Activated T-cell treated with anti-CD3 and anti-CD28 coated beads for 24 hours (primary cell): ENCODE measurements around the gene ZMAT2.
"Not testable (repeated sequence)": the region's sequence is repeated elsewhere in the genome, so short reads cannot be mapped to it uniquely, and the experiment has no call there.

ENCODE experiments used
- DNase-seq: peaks from one replicate; pipeline ENCODE4 v3.0.0-alpha.2; 2020; ENCODE audit warnings: low read depth

ZMAT2 gene

GRCh38 chr5:140700177-140701144, at the start of gene ZMAT2:
Gene ZMAT2, plus strand, starts transcription at chr5:140700447. Its CDS starts 14 bp downstream, at chr5:140700461.
- DNase-seq = peak; percentile 91

DNA sequence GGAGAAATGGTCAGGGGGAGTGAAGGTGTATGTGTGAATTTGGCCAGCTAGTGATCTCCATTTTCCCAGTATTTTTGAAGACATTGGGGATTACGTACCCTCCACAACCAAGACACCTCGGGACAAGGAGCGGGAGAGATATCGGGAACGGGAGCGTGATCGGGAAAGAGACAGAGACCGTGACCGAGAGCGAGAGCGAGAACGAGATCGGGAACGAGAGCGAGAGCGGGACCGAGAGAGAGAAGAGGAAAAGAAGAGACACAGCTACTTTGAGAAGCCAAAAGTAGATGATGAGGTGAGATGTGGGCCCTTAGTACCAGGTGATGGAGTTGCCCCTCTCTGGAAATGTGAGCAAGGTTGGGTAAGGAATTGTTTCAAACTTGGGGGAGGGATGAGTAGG, 41.4 kb upstream of the ZMAT2 start:
- no peak for DNase-seq

DNA sequence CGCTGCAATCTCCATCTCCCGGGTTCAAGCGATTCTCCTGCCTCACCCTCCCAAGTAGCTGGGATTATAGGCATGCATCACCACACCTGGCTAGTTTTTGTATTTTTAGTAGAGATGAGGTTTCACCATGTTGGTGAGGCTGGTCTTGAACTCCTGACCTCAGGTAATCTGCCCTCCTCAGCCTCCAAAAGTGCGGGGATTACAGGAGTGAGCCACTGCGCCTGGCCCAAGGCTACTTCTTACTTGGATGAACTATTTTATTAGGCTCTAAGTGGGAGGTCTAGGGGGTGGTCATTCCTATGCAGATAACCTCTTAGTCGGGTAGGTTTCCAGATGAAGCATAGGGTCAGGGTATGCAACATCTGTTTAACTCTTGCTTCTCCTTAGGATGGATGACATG, 39.9 kb upstream of the ZMAT2 start:
- DNase-seq = not testable (repeated sequence)

- no peak for DNase-seq
These were observed 36.3 kb upstream of the ZMAT2 start for GRCh38 chr5:140664030-140664358.

- peak; percentile 95 for DNase-seq
These were observed 35.7 kb upstream of the ZMAT2 start, which contains the start of gene WDR55 for GRCh38 chr5:140664359-140665119. Gene WDR55, plus strand, starts transcription at chr5:140664904. Its CDS starts 9 bp downstream, at chr5:140664913.

DNA sequence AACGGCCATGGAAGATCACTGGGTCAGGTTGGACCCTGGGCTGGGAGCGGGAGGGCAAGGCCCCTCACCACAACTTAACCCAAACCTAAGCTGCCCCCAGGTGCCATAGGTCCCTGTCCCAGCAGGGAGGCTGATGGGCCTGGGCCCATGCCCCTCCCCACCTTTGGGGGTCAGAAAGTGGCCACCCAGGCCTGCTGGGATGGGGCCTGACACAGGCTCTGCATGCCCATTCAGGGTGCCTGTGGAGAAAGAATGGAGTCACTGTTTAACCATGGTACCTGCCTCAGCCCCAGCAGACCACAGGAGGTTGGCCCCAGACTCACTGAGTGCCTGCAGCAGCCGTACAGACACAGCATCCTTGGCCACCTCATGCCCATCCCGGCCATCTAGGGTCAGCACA, 29.2 kb upstream of the ZMAT2 start:
- not testable (repeated sequence) for DNase-seq

GRCh38 chr5:140671472-140672125, 28.6 kb upstream of the ZMAT2 start:
- no peak for DNase-seq

GRCh38 chr5:140672455-140673186, 27.6 kb upstream of the ZMAT2 start:
- DNase-seq = no peak

DNA sequence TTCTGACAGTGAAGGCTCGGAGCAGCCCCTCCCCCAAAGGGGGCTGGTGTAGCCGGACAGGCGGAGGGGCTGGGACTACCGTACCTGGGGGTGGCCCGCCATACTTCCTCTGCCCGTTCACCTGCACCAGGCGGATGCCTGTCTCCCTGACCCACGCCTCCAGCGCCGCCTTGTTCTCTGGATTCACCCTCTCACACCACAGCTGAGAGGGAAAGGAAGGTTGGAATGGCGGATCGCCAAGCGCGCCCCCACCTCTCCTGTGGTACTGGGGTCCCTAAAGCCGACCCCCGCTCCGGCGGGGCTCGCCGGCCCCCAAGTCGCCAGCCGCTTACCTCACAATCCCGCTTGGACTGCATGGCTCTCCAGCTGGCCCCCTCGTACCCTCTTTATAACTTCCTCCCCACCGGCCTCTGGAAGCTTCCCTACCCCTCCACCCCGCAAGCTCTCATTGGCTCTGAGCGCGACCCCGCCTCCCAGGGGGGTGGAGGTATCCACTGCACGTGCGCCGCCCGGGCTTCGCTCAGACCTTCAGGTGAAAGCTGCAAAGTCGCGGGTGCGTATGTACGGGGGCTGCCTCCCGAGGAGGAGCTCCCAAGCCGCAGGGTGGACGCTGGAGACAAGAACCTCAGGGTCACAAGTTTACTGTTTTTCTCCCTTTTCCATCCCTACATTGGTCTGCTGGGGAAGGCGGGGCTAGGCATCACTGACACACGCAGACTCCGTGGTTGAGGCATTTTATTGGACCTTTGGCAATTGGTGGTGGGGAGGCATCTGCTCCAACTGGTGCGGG, 26.9 kb upstream of the ZMAT2 start, which contains the start of gene DND1:
TSS of gene DND1 (minus strand) at position 390 of the 790 bp plus-strand sequence. CDS start at position 356, 34 bp downstream.
- DNase-seq = no peak

DNA sequence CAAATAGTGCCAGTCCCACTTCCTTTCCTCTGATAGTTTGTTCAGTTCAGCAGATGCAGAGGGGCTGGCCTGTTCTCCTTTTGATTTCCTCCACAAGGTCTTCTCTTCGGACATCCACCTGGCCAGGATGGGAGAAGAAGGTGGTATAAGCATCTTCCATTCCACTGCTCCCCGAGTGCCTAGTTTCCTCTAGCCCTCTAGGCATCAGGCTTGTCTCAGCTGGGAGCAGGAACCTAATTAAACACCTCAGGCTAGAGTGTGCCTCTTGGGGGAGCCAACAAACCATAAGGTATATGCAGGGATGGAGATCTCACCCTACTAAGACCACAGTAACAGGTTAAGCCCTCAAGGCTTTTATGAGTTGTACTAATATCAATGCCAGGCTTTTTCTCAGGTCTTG, 26.0 kb upstream of the ZMAT2 start:
- no peak for DNase-seq

GRCh38 chr5:140674629-140675028, 25.6 kb upstream of the ZMAT2 start:
- no peak for DNase-seq

DNA sequence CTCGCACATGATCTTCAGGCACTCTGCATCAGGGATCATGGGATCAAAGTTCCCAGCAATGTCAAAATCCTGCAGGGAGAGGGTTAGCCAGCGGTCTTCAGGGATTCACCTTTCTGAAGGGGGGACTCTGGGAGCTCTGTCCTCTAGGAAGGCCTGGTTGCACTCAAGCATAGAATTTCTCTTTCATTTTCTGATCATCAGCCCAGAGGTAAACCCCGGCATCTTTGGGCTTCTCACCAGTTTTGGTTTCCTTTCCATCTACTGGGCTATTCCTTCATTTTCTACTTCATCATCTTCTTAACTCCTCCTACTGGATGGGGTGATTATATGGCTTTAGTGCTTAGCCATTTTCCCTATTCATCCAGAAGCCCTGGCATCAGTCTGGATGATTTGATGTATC, 22.3 kb upstream of the ZMAT2 start:
- no peak for DNase-seq

DNA sequence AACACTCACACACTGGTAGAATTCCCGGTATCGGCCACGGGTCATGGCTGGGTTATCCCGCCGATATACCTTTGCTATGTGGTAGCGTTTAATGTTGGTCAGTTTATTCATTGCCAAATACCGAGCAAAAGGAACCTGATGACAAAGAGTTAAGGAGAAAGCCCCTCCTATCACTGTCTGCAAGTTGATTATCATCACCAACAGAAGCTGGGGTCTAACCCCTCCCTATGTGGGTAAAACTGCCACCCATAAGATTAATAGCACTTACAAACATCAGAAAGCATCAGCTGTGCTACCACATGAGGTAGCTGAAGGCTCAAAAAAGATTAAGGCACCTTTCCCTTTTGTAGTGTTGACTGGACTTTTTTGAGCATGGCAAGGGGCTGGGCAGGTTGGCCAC, 21.3 kb upstream of the ZMAT2 start:
- no peak for DNase-seq

DNA sequence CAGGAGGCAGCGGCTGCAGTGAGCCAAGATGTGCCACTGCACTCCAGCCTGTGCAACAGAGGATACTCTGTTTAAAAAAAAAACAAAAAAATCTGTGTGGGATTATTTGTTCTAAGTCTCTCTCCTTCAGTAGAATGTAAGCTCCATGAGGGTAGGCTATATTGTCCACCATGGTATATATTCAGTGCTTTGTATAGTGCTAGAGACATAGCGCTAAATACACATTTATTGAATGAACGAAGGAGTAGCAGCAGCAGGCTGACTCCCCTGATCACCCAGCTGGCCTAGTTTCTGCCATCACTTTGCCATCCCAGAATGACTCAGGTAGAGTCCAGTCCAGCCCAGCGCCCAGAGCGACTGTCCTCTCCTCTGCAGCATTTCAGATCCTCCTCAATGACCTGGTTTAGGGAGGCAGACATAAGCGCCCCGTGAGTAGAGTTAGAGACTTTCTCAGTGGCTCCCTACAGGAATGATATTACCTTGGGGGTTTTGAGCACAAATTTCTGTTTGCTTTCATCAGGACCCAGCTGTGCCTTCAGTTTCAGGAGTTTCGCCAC, 9.8 kb upstream of the ZMAT2 start:
- no peak for DNase-seq

DNA sequence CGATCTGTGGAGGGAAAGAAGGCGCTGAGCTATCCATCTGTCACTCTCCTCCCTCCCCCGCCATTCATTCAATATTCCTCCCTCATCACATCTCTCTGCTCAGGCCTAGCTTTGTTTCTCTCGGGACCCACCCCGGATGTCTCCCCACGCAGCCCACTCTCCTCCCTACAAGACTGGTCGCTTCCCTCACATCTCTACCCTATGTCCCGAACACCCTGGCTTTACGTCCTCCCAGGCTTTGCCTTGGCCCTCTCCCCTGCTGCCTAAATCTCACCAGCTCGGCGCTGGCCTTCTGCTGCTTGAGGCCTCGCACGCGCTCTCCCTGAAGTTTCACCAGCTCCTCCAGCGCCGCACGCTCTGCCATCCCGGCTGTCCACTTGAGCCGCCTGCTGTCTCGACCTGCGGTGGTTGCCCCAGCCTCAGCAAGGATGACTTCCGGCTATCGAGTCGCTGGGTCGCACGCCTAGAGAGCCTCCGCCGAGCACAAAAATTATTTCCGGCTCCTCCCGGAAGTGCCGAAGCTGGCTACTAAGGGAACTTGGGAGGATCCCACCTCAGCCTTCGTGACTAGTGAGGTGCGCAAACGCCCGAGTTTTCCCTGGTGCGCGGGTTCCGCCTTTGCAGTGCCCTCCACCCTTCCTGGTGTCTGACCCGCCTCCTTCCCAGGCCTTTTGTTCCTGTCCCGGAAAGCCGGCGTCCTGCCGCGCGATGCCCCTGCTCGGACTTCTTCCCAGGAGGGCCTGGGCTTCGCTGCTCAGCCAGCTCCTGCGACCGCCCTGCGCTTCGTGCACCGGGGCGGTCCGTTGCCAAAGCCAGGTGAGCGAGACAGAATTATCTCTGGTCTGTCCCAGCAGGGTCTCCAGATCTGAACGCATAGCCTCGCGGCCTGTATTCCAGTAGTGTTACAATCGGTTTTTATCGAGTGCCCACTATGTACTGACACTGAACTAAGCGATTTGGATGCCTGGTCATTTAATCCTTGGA, 9.0 kb upstream of the ZMAT2 start, which contains the start of the genes HARS1 and HARS2:
TSS of gene HARS1 (minus strand) at position 430 of the 984 bp plus-strand sequence. CDS start at position 364, 66 bp downstream.
TSS of gene HARS2 (plus strand) at position 515 of the 984 bp plus-strand sequence. CDS start at position 709, 194 bp downstream.
- peak; percentile 85 for DNase-seq

DNA sequence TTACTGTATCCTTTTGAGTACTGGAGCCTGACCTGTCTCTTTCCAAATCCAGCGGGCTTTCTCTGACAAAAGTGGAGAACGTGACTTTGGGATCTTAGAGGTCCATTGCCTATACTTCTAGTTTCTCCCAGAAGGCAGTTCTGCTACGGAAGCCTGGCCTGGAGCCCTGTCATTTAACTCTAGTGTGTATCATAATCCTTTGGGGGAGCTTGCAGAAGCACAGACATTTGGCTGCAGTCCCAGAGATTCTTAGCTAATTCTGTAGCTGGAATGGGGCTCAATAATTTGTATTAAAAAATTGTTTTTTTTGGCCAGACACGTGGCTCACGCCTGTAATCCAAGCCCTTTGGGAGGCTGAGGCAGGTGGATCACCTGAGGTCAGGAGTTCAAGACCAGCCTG, 6.0 kb upstream of the ZMAT2 start:
- DNase-seq = no peak

- DNase-seq = no peak
These were observed 3.3 kb upstream of the ZMAT2 start for GRCh38 chr5:140696891-140697492.

GRCh38 chr5:140707812-140708211, 7.6 kb downstream of the ZMAT2 start:
- DNase-seq = no peak
